Measurements from ENCODE around the gene DLGAP1. TPM values are rescaled to one million over a fixed set of nuclear protein-coding genes. Genes with fewer than 3 reads are reported as not detected.

The DLGAP1 gene
- total RNA-seq, 1 donor from 2014 or later: 13.6 TPM

DNA sequence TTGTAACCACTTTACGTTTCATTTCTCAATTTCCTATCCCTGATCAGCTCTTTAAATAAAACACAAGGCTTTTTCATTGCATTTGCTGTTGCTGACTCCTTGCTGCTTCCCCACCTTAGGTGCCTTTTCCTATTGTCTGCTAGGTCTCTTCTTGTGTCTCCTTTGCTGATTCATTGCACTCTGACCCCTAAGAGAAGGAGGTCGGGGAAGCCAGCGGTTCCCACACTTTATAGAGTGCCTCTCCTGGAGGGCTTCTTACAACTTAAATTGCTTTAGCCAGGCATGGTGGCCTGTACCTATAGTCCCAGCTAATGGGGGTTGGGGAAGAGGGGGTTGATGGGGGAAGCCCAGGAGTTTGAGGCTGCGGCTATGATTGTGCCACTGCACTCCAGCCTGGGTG is 495.0 kb downstream of the DLGAP1 start:
- no peaks in the 10 kb centered on the region for H3K9me3 Mint-ChIP-seq (ENCODE audit: unreplicated experiment)
- no peaks in the 10 kb centered on the region for H3K4me1 Mint-ChIP-seq (ENCODE audit: low read depth, unreplicated experiment)
- DNase-seq: no peak
- no peak overlapping the region for H3K4me3 Mint-ChIP-seq (ENCODE audit: unreplicated experiment)
- H3K36me3 Mint-ChIP-seq (ENCODE audit: unreplicated experiment): no peaks in the 10 kb centered on the region
- no peak overlapping the region for H3K27ac Mint-ChIP-seq (ENCODE audit: unreplicated experiment)
- TF ChIP-seq, protein P1, sequence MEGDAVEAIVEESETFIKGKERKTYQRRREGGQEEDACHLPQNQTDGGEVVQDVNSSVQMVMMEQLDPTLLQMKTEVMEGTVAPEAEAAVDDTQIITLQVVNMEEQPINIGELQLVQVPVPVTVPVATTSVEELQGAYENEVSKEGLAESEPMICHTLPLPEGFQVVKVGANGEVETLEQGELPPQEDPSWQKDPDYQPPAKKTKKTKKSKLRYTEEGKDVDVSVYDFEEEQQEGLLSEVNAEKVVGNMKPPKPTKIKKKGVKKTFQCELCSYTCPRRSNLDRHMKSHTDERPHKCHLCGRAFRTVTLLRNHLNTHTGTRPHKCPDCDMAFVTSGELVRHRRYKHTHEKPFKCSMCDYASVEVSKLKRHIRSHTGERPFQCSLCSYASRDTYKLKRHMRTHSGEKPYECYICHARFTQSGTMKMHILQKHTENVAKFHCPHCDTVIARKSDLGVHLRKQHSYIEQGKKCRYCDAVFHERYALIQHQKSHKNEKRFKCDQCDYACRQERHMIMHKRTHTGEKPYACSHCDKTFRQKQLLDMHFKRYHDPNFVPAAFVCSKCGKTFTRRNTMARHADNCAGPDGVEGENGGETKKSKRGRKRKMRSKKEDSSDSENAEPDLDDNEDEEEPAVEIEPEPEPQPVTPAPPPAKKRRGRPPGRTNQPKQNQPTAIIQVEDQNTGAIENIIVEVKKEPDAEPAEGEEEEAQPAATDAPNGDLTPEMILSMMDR (IDR thresholded peaks at IDR 0.05; ENCODE audit: partially characterized antibody, unreplicated experiment): no peak
- no peaks in the 10 kb centered on the region for H3K27me3 Mint-ChIP-seq (ENCODE audit: unreplicated experiment)

DNA sequence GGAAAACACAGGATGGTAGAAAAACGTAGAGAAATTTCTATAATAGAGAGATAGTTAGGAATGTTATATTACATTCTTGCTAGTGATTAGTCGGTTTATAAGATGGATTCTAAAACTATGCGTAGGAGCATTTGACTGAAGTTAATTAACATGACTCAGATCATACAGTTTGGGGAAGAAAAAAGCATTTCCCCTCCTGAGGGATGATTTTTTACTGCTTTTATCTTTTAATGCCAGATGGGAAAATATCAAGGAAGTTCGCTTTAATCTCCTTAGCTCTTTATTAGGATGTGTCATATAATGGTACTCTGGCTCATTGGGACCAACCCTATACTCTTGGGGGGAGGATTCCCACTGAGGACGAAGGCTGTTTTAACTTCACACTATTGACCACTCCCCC is 503.1 kb downstream of the DLGAP1 start:
- no peaks in the 10 kb centered on the region for H3K36me3 Mint-ChIP-seq (ENCODE audit: unreplicated experiment)
- DNase-seq: no peak
- no peaks in the 10 kb centered on the region for H3K4me1 Mint-ChIP-seq (ENCODE audit: low read depth, unreplicated experiment)
- H3K9me3 Mint-ChIP-seq (ENCODE audit: unreplicated experiment): no peaks in the 10 kb centered on the region
- no peaks in the 10 kb centered on the region for H3K27me3 Mint-ChIP-seq (ENCODE audit: unreplicated experiment)
- TF ChIP-seq, protein P1 (IDR thresholded peaks at IDR 0.05; ENCODE audit: partially characterized antibody, unreplicated experiment): no peak
- no peak overlapping the region for H3K27ac Mint-ChIP-seq (ENCODE audit: unreplicated experiment)
- H3K4me3 Mint-ChIP-seq (ENCODE audit: unreplicated experiment): no peak overlapping the region

DNA sequence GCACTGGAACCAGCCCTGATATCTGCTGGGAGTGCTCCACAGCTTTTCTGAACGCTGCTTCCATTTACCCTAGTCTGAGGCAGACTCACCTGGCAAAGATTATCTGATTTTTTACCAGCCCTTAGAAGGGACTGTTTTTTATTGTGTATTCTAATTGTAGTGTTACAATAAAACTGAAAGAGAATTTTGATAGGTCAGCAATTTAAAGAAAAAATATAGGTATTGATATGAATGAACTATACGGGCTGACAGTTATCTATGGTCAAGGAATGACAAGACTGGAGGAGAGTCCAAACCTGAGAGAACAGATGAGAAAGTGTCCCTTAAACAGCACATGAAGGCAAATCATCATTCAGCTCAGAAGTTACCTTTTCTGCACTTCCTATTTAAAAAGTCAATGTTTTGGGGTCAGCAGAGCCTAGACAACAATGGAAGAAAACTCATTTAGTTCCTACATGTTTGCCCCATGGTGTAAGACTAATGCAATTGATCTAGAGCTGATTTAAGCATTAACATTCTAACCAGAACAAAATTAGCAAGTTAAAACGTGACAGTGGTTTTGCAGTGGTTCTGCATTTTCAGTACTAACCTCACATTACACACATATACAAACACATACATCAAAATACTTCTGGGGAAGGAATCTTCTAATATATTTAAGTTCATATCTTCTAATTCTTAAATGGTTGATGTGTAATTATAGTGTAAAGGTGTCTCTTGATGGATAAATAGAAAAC is 504.3 kb downstream of the DLGAP1 start:
- H3K27me3 Mint-ChIP-seq (ENCODE audit: unreplicated experiment): no peaks in the 10 kb centered on the region
- no peaks in the 10 kb centered on the region for H3K9me3 Mint-ChIP-seq (ENCODE audit: unreplicated experiment)
- TF ChIP-seq, protein P1 (IDR thresholded peaks at IDR 0.05; ENCODE audit: partially characterized antibody, unreplicated experiment): no peak
- H3K4me1 Mint-ChIP-seq (ENCODE audit: low read depth, unreplicated experiment): no peaks in the 10 kb centered on the region
- no peak for DNase-seq
- no peaks in the 10 kb centered on the region for H3K36me3 Mint-ChIP-seq (ENCODE audit: unreplicated experiment)
- H3K4me3 Mint-ChIP-seq (ENCODE audit: unreplicated experiment): no peak overlapping the region
- no peak overlapping the region for H3K27ac Mint-ChIP-seq (ENCODE audit: unreplicated experiment)

DNA sequence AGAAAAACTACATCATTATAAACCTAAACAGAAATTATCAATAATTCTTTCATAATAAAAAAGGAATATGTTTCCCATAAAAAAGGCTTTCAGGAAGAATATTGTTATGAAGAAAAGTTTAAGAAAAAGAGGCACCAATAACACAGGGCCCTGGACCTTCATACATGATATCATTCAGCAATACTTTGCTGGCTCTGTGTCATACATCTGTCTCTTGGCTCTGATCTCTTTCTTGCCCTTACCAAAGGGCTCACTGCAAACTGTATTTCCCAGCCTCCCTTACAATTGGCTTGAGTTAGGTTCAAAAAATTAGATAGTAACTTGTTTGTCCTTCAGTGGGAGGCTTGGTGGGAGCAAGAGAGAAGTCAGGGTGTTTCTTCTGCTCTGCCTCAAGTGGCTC is 506.1 kb downstream of the DLGAP1 start:
- H3K36me3 Mint-ChIP-seq (ENCODE audit: unreplicated experiment): no peaks in the 10 kb centered on the region
- H3K9me3 Mint-ChIP-seq (ENCODE audit: unreplicated experiment): no peaks in the 10 kb centered on the region
- H3K4me3 Mint-ChIP-seq (ENCODE audit: unreplicated experiment): no peak overlapping the region
- no peak overlapping the region for H3K27ac Mint-ChIP-seq (ENCODE audit: unreplicated experiment)
- TF ChIP-seq, protein P1 (IDR thresholded peaks at IDR 0.05; ENCODE audit: partially characterized antibody, unreplicated experiment): no peak
- H3K4me1 Mint-ChIP-seq (ENCODE audit: low read depth, unreplicated experiment): no peaks in the 10 kb centered on the region
- H3K27me3 Mint-ChIP-seq (ENCODE audit: unreplicated experiment): no peaks in the 10 kb centered on the region
- no peak for DNase-seq

DNA sequence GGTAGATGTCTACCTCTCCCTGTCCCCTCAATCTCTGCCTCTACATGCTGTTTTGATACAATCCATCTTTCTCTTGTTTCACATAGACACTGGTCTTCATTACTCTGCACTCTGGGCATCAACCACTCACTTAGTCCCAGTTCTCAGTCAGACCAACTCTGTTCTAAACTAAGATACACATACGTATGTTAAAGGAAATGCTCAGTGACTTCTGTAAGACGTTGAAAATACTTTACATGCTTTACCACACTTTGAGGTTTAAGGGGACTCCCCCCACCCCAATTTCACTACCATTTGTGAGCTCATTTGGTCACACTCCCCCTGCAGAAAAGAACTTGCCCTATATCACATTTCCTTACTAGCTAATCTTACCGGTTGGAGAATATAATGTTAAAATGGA is 507.7 kb downstream of the DLGAP1 start:
- no peak for DNase-seq
- H3K4me1 Mint-ChIP-seq (ENCODE audit: low read depth, unreplicated experiment): no peaks in the 10 kb centered on the region
- no peaks in the 10 kb centered on the region for H3K27me3 Mint-ChIP-seq (ENCODE audit: unreplicated experiment)
- no peaks in the 10 kb centered on the region for H3K36me3 Mint-ChIP-seq (ENCODE audit: unreplicated experiment)
- TF ChIP-seq, protein P1 (IDR thresholded peaks at IDR 0.05; ENCODE audit: partially characterized antibody, unreplicated experiment): no peak
- H3K9me3 Mint-ChIP-seq (ENCODE audit: unreplicated experiment): no peaks in the 10 kb centered on the region
- H3K4me3 Mint-ChIP-seq (ENCODE audit: unreplicated experiment): no peak overlapping the region
- no peak overlapping the region for H3K27ac Mint-ChIP-seq (ENCODE audit: unreplicated experiment)
